Keratinocyte (primary cell): ENCODE data around the gene FOXJ3. TPM values are rescaled to one million over a fixed set of nuclear protein-coding genes. Genes with fewer than 3 reads are reported as not detected.

Experiments used
- DNase-seq: peaks from one replicate; pipeline ENCODE4 v3.0.0-alpha.2; 2011; ENCODE audit warnings: low read depth, missing footprints, low spot score
- FAIRE-seq: peaks from 2 replicates; lab custom pipeline; 2011; peaks lifted over from hg19 to GRCh38; lab: Jason Lieb, UNC
- H2AFZ ChIP-seq: 2 replicates; pipeline ENCODE4 v1.6.0; 2012; ENCODE audit warnings: low read length, control low read depth, inconsistent platforms; ENCODE audit not compliant: control insufficient read depth
- H3K27ac ChIP-seq: 2 replicates; pipeline ENCODE4 v1.5.1; 2011; ENCODE audit warnings: low read length; ENCODE audit not compliant: control insufficient read depth, insufficient read depth
- H3K27me3 ChIP-seq: 3 replicates; pipeline ENCODE4 v1.6.0; 2011; ENCODE audit warnings: low read length; ENCODE audit not compliant: control insufficient read depth, insufficient read depth; ENCODE audit errors: extremely low read depth
- H3K36me3 ChIP-seq, 2 experiments: 2 replicates in 1 of 2; 3 replicates in 1 of 2; pipeline ENCODE4 v1.5.1; 2011; ENCODE audit warnings: low read length in 2 of 2, mild to moderate bottlenecking in 1 of 2; ENCODE audit not compliant: control insufficient read depth in 2 of 2, insufficient read depth in 2 of 2; ENCODE audit errors: extremely low read depth in 1 of 2
- H3K4me1 ChIP-seq: 3 replicates; pipeline ENCODE4 v1.5.1; 2011; ENCODE audit warnings: low read length; ENCODE audit not compliant: control insufficient read depth, insufficient read depth; ENCODE audit errors: extremely low read depth
- H3K4me2 ChIP-seq: 3 replicates; pipeline ENCODE4 v1.6.0; 2011; ENCODE audit warnings: low read depth, low read length; ENCODE audit not compliant: control insufficient read depth, insufficient read depth; ENCODE audit errors: extremely low read depth
- H3K4me3 ChIP-seq, 3 experiments: fragments of 200-600 bp in 1 of 3; sonication (generic) in 1 of 3; 2 replicates in 2 of 3; 3 replicates in 1 of 3; pipeline ENCODE4 v1.5.1; 2011 to 2016; ENCODE audit warnings: low read length in 3 of 3, mild to moderate bottlenecking in 3 of 3, control low read depth in 2 of 3, inconsistent platforms in 1 of 3, low read depth in 1 of 3, mixed read lengths in 1 of 3, mixed run types in 1 of 3, moderate library complexity in 1 of 3; ENCODE audit not compliant: control insufficient read depth in 2 of 3, insufficient read depth in 2 of 3; ENCODE audit errors: extremely low read depth in 1 of 3
- H3K79me2 ChIP-seq: 2 replicates; pipeline ENCODE4 v1.6.0; 2012; ENCODE audit warnings: low read length; ENCODE audit not compliant: control insufficient read depth, insufficient read depth
- H3K9ac ChIP-seq: 3 replicates; pipeline ENCODE4 v1.6.0; 2011; ENCODE audit warnings: low read length; ENCODE audit not compliant: control insufficient read depth, insufficient read depth; ENCODE audit errors: extremely low read depth
- H3K9me1 ChIP-seq: 3 replicates; pipeline ENCODE4 v1.6.0; 2011; ENCODE audit warnings: low read length; ENCODE audit not compliant: control insufficient read depth, insufficient read depth; ENCODE audit errors: extremely low read depth
- H3K9me3 ChIP-seq: 2 replicates; pipeline ENCODE4 v1.5.1; 2012; ENCODE audit warnings: low read depth, low read length; ENCODE audit not compliant: control insufficient read depth
- H4K20me1 ChIP-seq: 3 replicates; pipeline ENCODE4 v1.6.0; 2011; ENCODE audit warnings: low read length; ENCODE audit not compliant: control insufficient read depth, insufficient read depth; ENCODE audit errors: extremely low read depth
- CTCF ChIP-seq, 3 experiments: IDR thresholded peaks in 1 of 3; conservative IDR thresholded peaks in 1 of 3; optimal IDR thresholded peaks in 1 of 3; 2 replicates in 2 of 3; 3 replicates in 1 of 3; pipeline versions ENCODE3 to v1.5.1; 2011; ENCODE audit warnings: low read length in 3 of 3, mild to moderate bottlenecking in 3 of 3, moderate library complexity in 2 of 3, control low read depth in 1 of 3, inconsistent platforms in 1 of 3; ENCODE audit not compliant: insufficient read depth in 2 of 3; ENCODE audit errors: extremely low read depth in 1 of 3
- EZH2 ChIP-seq: IDR thresholded peaks from one replicate; pipeline ENCODE4 v1.6.1; 2012; ENCODE audit warnings: inconsistent platforms, mild to moderate bottlenecking, low read length, moderate library complexity
- dilution Hi-C: fragments of 300-500 bp; cut with MboI; formaldehyde crosslinking; loops from one replicate; pipeline ENCODE4 v1.7.0; 2020; ENCODE audit warnings: low sequenced_read_pairs; ENCODE audit not compliant: extremely low pct_ligation_motif_present
- polyA plus RNA-seq, 5 experiments: library from polyadenylated mRNA; depleted of rRNA in 3 of 5; stranded (reverse) in 3 of 5; stranded (forward) in 1 of 5; unstranded in 1 of 5; fragments of >200 nt; gene quantifications; 1 replicate in 1 of 5; 2 replicates in 3 of 5; 3 replicates in 1 of 5; pipeline versions ENCODE4 v1.2.1 to v1.2.3, GENCODE V29; 2011 to 2012; ENCODE audit warnings: missing spikeins in 2 of 5, low read depth in 1 of 5, low replicate concordance in 1 of 5

FOXJ3 gene
- polyA plus RNA-seq, 1 donor (not counting 4 experiments of a cell fraction or from before 2014, with no cell fraction given), result 40.2 TPM

- Histone ChIP-seq H3K9me1 (no peaks in the 10 kb centered on the region), H3K9ac (no peak overlapping the region), H3K4me2 (no peak overlapping the region), H3K4me1 (no peaks in the 10 kb centered on the region), H3K79me2 (peaks cover 19% of the 10 kb centered on the region), H3K9me3 (no peaks in the 10 kb centered on the region), H3K27ac (no peak overlapping the region), H2AFZ (no peak overlapping the region), H4K20me1 (no peaks in the 10 kb centered on the region), H3K4me3 (no peak overlapping the region), H3K36me3 (no peaks in the 10 kb centered on the region), H3K27me3 (no peaks in the 10 kb centered on the region)
- FAIRE-seq, result no peak
- TF ChIP-seq EZH2 (no peak), CTCF (optimal IDR thresholded peaks at IDR 0.05 in 1 of 3, IDR thresholded peaks at IDR 0.05 in 1 of 3, conservative IDR thresholded peaks at IDR 0.05 in 1 of 3; ENCODE audit: extremely low read depth in 1 of 3, insufficient read depth in 2 of 3, low read length in 3 of 3) (no peak)
- no peak for DNase-seq
- dilution Hi-C loops, result no loop called here
These were observed 112.0 kb downstream of the FOXJ3 start for GRCh38 chr1:42223036-42223435.

GRCh38 chr1:42221952-42222606 lies 113.0 kb downstream of the FOXJ3 start:
- no peak for TF ChIP-seq CTCF (optimal IDR thresholded peaks at IDR 0.05 in 1 of 3, IDR thresholded peaks at IDR 0.05 in 1 of 3, conservative IDR thresholded peaks at IDR 0.05 in 1 of 3; ENCODE audit: extremely low read depth in 1 of 3, insufficient read depth in 2 of 3, low read length in 3 of 3)
- TF ChIP-seq EZH2, result no peak
- Histone ChIP-seq H3K9ac (no peak overlapping the region), H3K79me2 (peaks cover 22% of the 10 kb centered on the region), H4K20me1 (no peaks in the 10 kb centered on the region), H3K27ac (no peak overlapping the region), H3K36me3 (no peaks in the 10 kb centered on the region), H3K27me3 (no peaks in the 10 kb centered on the region), H3K9me1 (no peaks in the 10 kb centered on the region), H3K4me1 (no peaks in the 10 kb centered on the region), H3K4me3 (no peak overlapping the region), H3K4me2 (no peak overlapping the region), H2AFZ (no peak overlapping the region), H3K9me3 (no peaks in the 10 kb centered on the region)
- DNase-seq, result peak; percentile 50
- dilution Hi-C loops, result no loop called here
- FAIRE-seq, result peak; percentile 64
